Measurements from ENCODE around the gene SRL. TPM values are rescaled to one million over a fixed set of nuclear protein-coding genes. Genes with fewer than 3 reads are reported as not detected.
A peak's percentile ranks its signal among the peaks of the same experiment; 100 is the strongest.

Gene SRL
- total and polyA plus RNA-seq, 2 of the 13 experiments (the other 11 are each of a cell fraction or from before 2014, with no cell fraction given) = 0.05 TPM; not detected in 1

DNA sequence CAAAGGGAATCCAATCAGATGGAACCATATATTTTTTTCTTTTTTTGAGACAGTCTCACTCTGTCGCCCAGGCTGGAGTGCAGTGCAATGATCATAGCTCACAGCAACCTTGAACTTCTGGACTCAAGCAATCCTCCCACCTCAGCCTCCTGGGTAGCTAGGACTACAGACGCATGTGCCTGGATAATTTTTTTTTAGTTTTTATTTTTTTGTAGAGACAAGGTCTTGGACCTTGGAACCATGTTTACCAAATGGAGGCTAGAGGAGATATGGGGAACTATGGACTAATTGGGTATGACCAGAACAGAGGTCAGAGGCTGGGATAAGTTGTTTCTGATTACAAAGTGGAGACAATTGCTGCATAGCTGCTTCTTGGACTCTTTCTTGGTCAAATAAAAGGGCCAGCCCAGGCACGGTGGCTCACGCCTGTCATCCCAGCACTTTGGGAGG lies 84.5 kb downstream of the SRL start (continued):
- TF ChIP-seq, protein P1, sequence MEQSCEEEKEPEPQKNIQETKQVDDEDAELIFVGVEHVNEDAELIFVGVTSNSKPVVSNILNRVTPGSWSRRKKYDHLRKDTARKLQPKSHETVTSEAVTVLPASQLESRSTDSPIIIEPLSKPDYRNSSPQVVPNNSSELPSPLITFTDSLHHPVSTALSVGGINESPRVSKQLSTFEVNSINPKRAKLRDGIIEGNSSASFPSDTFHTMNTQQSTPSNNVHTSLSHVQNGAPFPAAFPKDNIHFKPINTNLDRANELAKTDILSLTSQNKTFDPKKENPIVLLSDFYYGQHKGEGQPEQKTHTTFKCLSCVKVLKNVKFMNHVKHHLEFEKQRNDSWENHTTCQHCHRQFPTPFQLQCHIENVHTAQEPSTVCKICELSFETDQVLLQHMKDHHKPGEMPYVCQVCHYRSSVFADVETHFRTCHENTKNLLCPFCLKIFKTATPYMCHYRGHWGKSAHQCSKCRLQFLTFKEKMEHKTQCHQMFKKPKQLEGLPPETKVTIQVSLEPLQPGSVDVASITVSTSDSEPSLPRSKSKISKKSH (CRISPR knock-in tag; IDR thresholded peaks at IDR 0.05; ENCODE audit: borderline replicate concordance) = no peak
- TF ChIP-seq RBFOX2 (IDR thresholded peaks at IDR 0.05; ENCODE audit: low read depth, low read length) (no peak), GATAD2A (CRISPR knock-in tag; IDR thresholded peaks at IDR 0.05) (peak; percentile 86), ARNT (IDR thresholded peaks at IDR 0.05) (no peak), HDAC1 (CRISPR knock-in tag; IDR thresholded peaks at IDR 0.05) (peak; percentile 64; the same call in 1 of the 2 replicates), ZNF510 (CRISPR knock-in tag; IDR thresholded peaks at IDR 0.05; ENCODE audit: low read depth) (no peak), ZNF331 (CRISPR knock-in tag; IDR thresholded peaks at IDR 0.05) (peak; percentile 39; the same call in 1 of the 2 replicates), PCBP2 (optimal IDR thresholded peaks at IDR 0.05; ENCODE audit: low read depth, low read length, poor library complexity, severe bottlenecking) (no peak), MYC (CRISPR knock-in tag; IDR thresholded peaks at IDR 0.05; ENCODE audit: borderline replicate concordance) (no peak), ZNF136 (CRISPR knock-in tag; IDR thresholded peaks at IDR 0.05; ENCODE audit: low read depth) (no peak), XRCC5 (optimal IDR thresholded peaks at IDR 0.05; ENCODE audit: low read length) (no peak), EEA1 (CRISPR knock-in tag; IDR thresholded peaks at IDR 0.05; ENCODE audit: borderline replicate concordance) (no peak), TBL1XR1 (IDR thresholded peaks at IDR 0.05; ENCODE audit: borderline replicate concordance, low read length, partially characterized antibody) (no peak), SP140L (CRISPR knock-in tag; IDR thresholded peaks at IDR 0.05; ENCODE audit: borderline replicate concordance) (no peak), CEBPB (IDR thresholded peaks at IDR 0.05; ENCODE audit: borderline replicate concordance, low read depth, low read length) (no peak), ZMYM3 (CRISPR knock-in tag; IDR thresholded peaks at IDR 0.05) (peak; percentile 92), RXRA (CRISPR knock-in tag; IDR thresholded peaks at IDR 0.05) (0 out of 2 replicates have a peak, but pooled peaks have one; percentile 11), RAD51 (IDR thresholded peaks at IDR 0.05; ENCODE audit: borderline replicate concordance) (no peak)
- TF ChIP-seq, protein P2, sequence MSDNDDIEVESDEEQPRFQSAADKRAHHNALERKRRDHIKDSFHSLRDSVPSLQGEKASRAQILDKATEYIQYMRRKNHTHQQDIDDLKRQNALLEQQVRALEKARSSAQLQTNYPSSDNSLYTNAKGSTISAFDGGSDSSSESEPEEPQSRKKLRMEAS (IDR thresholded peaks at IDR 0.05) = 0 out of 2 replicates have a peak, but pooled peaks have one; percentile 13
- TF ChIP-seq, protein P3, sequence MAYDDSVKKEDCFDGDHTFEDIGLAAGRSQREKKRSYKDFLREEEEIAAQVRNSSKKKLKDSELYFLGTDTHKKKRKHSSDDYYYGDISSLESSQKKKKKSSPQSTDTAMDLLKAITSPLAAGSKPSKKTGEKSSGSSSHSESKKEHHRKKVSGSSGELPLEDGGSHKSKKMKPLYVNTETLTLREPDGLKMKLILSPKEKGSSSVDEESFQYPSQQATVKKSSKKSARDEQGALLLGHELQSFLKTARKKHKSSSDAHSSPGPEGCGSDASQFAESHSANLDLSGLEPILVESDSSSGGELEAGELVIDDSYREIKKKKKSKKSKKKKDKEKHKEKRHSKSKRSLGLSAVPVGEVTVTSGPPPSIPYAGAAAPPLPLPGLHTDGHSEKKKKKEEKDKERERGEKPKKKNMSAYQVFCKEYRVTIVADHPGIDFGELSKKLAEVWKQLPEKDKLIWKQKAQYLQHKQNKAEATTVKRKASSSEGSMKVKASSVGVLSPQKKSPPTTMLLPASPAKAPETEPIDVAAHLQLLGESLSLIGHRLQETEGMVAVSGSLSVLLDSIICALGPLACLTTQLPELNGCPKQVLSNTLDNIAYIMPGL (CRISPR knock-in tag; IDR thresholded peaks at IDR 0.05; ENCODE audit: borderline replicate concordance in 1 of 2, low read depth in 1 of 2) = no peak
- TF ChIP-seq, protein P4, sequence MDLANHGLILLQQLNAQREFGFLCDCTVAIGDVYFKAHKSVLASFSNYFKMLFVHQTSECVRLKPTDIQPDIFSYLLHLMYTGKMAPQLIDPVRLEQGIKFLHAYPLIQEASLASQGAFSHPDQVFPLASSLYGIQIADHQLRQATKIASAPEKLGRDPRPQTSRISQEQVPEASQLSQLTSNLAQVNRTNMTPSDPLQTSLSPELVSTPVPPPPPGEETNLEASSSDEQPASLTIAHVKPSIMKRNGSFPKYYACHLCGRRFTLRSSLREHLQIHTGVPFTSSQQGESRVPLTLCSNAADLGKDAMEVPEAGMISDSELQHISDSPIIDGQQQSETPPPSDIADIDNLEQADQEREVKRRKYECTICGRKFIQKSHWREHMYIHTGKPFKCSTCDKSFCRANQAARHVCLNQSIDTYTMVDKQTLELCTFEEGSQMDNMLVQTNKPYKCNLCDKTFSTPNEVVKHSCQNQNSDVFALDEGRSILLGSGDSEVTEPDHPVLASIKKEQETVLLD (CRISPR knock-in tag; IDR thresholded peaks at IDR 0.05; ENCODE audit: low read depth) = no peak
- TF ChIP-seq, protein P5, sequence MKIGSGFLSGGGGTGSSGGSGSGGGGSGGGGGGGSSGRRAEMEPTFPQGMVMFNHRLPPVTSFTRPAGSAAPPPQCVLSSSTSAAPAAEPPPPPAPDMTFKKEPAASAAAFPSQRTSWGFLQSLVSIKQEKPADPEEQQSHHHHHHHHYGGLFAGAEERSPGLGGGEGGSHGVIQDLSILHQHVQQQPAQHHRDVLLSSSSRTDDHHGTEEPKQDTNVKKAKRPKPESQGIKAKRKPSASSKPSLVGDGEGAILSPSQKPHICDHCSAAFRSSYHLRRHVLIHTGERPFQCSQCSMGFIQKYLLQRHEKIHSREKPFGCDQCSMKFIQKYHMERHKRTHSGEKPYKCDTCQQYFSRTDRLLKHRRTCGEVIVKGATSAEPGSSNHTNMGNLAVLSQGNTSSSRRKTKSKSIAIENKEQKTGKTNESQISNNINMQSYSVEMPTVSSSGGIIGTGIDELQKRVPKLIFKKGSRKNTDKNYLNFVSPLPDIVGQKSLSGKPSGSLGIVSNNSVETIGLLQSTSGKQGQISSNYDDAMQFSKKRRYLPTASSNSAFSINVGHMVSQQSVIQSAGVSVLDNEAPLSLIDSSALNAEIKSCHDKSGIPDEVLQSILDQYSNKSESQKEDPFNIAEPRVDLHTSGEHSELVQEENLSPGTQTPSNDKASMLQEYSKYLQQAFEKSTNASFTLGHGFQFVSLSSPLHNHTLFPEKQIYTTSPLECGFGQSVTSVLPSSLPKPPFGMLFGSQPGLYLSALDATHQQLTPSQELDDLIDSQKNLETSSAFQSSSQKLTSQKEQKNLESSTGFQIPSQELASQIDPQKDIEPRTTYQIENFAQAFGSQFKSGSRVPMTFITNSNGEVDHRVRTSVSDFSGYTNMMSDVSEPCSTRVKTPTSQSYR (CRISPR knock-in tag; IDR thresholded peaks at IDR 0.05; ENCODE audit: borderline replicate concordance) = no peak

Data from HepG2 (cell line).